DND-41 (cell line): Measurements from ENCODE around the gene KCNH2.

Experiments used
- ATAC-seq: fragments of 200-7000 bp; cut with Tn5 transposase; 3 replicates; pipeline ENCODE4 v1.9.1; 2021; ENCODE audit warnings: low read depth; ENCODE audit not compliant: insufficient read depth
- DNase-seq: peaks from one replicate; pipeline ENCODE4 v3.0.0-alpha.2; 2020
- H2AFZ ChIP-seq: 2 replicates; pipeline ENCODE4 v1.6.0; 2012; ENCODE audit warnings: low read depth, low read length
- H3K27ac ChIP-seq: 2 replicates; pipeline ENCODE4 v1.5.1; 2012; ENCODE audit warnings: low read length, inconsistent platforms
- H3K27me3 ChIP-seq: fragments of 200-600 bp; sonication (generic); 2 replicates; pipeline ENCODE4 v1.6.0; 2012; ENCODE audit warnings: low read length, mild to moderate bottlenecking, inconsistent platforms; ENCODE audit not compliant: insufficient read depth, poor library complexity
- H3K36me3 ChIP-seq: 2 replicates; pipeline ENCODE4 v1.5.1; 2012; ENCODE audit warnings: low read length, inconsistent platforms; ENCODE audit not compliant: insufficient read depth
- H3K4me1 ChIP-seq: 2 replicates; pipeline ENCODE4 v1.5.1; 2012; ENCODE audit warnings: mild to moderate bottlenecking, low read length; ENCODE audit not compliant: insufficient read depth
- H3K4me2 ChIP-seq: 2 replicates; pipeline ENCODE4 v1.6.0; 2012; ENCODE audit warnings: mild to moderate bottlenecking, moderate library complexity, low read length, inconsistent platforms; ENCODE audit not compliant: insufficient read depth
- H3K4me3 ChIP-seq, 2 experiments: fragments of 200-600 bp in 1 of 2; shearing (Covaris generic) in 1 of 2; 2 replicates each; pipeline ENCODE4 v1.5.1; 2012 to 2016; ENCODE audit warnings: inconsistent platforms in 2 of 2, low read length in 2 of 2, mild to moderate bottlenecking in 2 of 2, low read depth in 1 of 2, moderate library complexity in 1 of 2
- H3K79me2 ChIP-seq: 2 replicates; pipeline ENCODE4 v1.6.0; 2012; ENCODE audit warnings: low read length, inconsistent platforms; ENCODE audit not compliant: insufficient read depth
- H3K9ac ChIP-seq: 2 replicates; pipeline ENCODE4 v1.6.0; 2012; ENCODE audit warnings: low read depth, mild to moderate bottlenecking, inconsistent platforms, low read length, moderate library complexity
- H3K9me3 ChIP-seq: 2 replicates; pipeline ENCODE4 v1.5.1; 2012; ENCODE audit warnings: low read length, moderate library complexity, mild to moderate bottlenecking, inconsistent platforms; ENCODE audit not compliant: insufficient read depth, severe bottlenecking
- H4K20me1 ChIP-seq: 2 replicates; pipeline ENCODE4 v1.6.0; 2012; ENCODE audit warnings: low read length; ENCODE audit not compliant: insufficient read depth
- EZH2 ChIP-seq: IDR thresholded peaks from 3 replicates; pipeline ENCODE4 v1.6.1; 2012; ENCODE audit warnings: borderline replicate concordance, low read depth, mild to moderate bottlenecking, moderate library complexity, low read length, inconsistent platforms; ENCODE audit not compliant: severe bottlenecking
- TF ChIP-seq, protein P1 (sequence below): IDR thresholded peaks from 2 replicates; pipeline ENCODE4 v1.5.1; 2012; ENCODE audit warnings: borderline replicate concordance, low read length, moderate library complexity, mild to moderate bottlenecking; ENCODE audit not compliant: poor library complexity, severe bottlenecking; ENCODE audit errors: extremely low read depth

The KCNH2 gene

DNA sequence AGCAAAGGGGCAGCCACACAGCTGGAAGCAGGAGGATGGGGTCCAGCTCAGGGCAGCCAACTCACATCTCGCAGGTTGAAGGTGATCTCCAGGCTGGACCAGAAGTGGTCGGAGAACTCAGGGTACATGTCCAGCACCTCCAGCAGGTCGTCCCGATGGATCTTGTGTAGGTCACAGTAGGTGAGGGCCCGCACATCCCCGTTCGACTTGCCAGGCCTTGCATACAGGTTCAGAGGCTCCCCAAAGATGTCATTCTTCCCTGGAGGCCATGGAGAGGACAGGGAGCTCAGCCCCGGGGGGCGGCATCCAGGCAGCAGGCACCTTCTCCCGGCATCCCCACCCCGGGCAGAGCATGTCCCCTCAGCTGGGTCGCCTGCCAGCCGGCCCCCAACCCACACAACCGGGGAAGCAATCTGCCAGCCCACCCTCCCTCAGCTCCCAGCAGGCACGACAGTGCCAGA, 29.3 kb downstream of the KCNH2 start:
- Histone ChIP-seq H2AFZ (no peak overlapping the region), H3K9me3 (no peaks in the 10 kb centered on the region), H3K79me2 (no peaks in the 10 kb centered on the region), H3K27me3 (no peaks in the 10 kb centered on the region), H3K4me1 (no peaks in the 10 kb centered on the region), H3K9ac (no peak overlapping the region), H4K20me1 (no peaks in the 10 kb centered on the region), H3K4me3 (no peak overlapping the region), H3K27ac (no peak overlapping the region), H3K4me2 (no peak overlapping the region), H3K36me3 (no peaks in the 10 kb centered on the region)
- ATAC-seq: no peak
- TF ChIP-seq EZH2: no peak
- TF ChIP-seq, protein P1, sequence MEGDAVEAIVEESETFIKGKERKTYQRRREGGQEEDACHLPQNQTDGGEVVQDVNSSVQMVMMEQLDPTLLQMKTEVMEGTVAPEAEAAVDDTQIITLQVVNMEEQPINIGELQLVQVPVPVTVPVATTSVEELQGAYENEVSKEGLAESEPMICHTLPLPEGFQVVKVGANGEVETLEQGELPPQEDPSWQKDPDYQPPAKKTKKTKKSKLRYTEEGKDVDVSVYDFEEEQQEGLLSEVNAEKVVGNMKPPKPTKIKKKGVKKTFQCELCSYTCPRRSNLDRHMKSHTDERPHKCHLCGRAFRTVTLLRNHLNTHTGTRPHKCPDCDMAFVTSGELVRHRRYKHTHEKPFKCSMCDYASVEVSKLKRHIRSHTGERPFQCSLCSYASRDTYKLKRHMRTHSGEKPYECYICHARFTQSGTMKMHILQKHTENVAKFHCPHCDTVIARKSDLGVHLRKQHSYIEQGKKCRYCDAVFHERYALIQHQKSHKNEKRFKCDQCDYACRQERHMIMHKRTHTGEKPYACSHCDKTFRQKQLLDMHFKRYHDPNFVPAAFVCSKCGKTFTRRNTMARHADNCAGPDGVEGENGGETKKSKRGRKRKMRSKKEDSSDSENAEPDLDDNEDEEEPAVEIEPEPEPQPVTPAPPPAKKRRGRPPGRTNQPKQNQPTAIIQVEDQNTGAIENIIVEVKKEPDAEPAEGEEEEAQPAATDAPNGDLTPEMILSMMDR: no peak
- no peak for DNase-seq

DNA sequence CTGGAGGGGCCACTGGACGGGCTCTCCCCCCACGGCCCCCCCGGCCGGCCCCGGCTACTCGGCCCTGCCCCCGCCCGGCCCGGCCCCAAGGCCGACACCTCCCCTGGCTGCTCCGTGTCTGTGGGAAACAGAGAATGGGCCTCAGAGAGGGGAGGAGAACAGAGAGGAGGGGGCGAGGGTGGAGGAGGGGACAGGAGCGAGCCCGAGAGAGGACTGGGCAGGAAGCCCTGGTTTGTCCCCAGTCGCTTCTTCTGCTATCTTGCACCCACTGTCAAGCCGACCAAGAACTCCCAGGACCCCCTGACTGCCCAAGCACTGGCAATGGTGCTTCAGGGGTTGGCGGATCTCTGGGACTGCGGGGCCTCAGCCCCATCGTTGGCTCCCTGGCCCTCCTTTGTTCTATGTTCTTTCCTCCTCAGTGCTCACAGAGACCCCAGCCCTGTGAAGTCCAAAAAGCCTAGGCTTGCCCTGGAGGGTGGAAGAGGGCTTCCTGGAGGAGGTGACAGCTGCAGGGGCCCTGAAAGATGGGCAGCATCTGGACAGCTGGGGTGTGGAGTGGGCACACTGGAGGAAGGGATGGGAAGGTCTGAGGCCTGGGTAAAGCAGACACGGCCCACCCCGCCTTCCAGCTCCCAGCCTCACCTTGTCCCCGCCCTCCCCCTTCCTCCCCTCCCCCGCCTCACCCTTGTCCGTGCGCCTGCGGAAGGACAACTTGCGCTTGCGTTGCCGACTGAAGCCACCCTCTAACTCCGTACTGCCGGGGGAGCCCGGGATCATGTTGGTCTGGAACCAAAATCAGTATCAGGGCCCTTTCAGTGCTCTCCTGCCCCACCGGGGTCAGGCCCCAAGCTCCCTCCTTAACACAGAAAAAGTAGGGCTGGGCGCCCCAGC, 30.1 kb downstream of the KCNH2 start:
- Histone ChIP-seq H2AFZ (no peak overlapping the region), H3K4me3 (no peak overlapping the region), H3K27ac (no peak overlapping the region)

DNA sequence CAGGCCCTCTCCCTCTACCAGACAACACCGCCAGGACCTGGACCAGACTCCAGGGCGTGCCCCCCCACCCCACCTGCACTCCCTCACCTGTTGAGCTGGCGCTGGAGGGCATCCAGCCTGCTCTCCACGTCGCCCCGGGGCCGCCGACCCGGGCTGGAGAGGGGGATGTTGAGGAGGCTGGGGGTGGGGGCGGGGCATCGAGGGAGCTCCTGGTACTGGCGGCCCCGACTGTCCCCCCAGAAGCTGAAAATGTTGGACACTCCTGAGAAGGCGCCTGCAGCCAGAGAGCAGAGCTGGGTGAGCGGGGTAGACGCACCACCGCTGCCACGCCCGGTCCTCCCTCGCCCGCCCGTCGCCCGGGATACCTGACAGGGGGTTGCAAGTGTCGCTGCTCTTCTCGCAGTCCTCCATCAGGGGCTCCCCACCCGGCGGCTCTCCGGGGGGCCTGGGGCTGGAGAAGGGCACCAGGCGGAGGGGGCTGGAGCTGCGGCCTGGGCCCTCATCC, 30.8 kb downstream of the KCNH2 start:
- Histone ChIP-seq H3K4me1 (peaks cover 2% of the 10 kb centered on the region), H3K27ac (no peak overlapping the region), H3K36me3 (no peaks in the 10 kb centered on the region)

More for the DNA sequence above, 30.1 kb downstream of the KCNH2 start:
- ATAC-seq (no peak), DNase-seq (no peak)
- Histone ChIP-seq H3K79me2 (no peaks in the 10 kb centered on the region), H3K4me1 (no peaks in the 10 kb centered on the region), H4K20me1 (no peaks in the 10 kb centered on the region), H3K9ac (no peak overlapping the region), H3K9me3 (no peaks in the 10 kb centered on the region), H3K4me2 (no peak overlapping the region), H3K27me3 (no peaks in the 10 kb centered on the region), H3K36me3 (no peaks in the 10 kb centered on the region)
- TF ChIP-seq EZH2: no peak
- TF ChIP-seq, protein P1: no peak

More for the DNA sequence above, 30.8 kb downstream of the KCNH2 start:
- Histone ChIP-seq H4K20me1 (no peaks in the 10 kb centered on the region; the same call in 1 of the 2 replicates), H2AFZ (no peak overlapping the region), H3K9ac (no peak overlapping the region), H3K27me3 (no peaks in the 10 kb centered on the region), H3K79me2 (no peaks in the 10 kb centered on the region), H3K4me3 (no peak overlapping the region), H3K9me3 (no peaks in the 10 kb centered on the region), H3K4me2 (no peak overlapping the region)
- ATAC-seq (no peak), DNase-seq (no peak)
- no peak for TF ChIP-seq EZH2
- TF ChIP-seq, protein P1: no peak
